Loucy (cell line): Measurements from ENCODE around the gene ZBTB18.

Experiments
- H2AFZ ChIP-seq: fragments of 200-600 bp; sonication (generic); 2 replicates; pipeline ENCODE4 v1.6.0; 2016; ENCODE audit warnings: antibody characterized with exemption, mild to moderate bottlenecking, low read length, moderate library complexity
- H3F3A ChIP-seq: fragments of 200-600 bp; 2 replicates; pipeline ENCODE4 v1.6.0; 2016; ENCODE audit warnings: antibody characterized with exemption, low read depth, mild to moderate bottlenecking
- H3K27me3 ChIP-seq: fragments of 200-600 bp; sonication (generic); 2 replicates; pipeline ENCODE4 v1.6.1; 2014; ENCODE audit warnings: low read length, mild to moderate bottlenecking; ENCODE audit not compliant: insufficient read depth, poor library complexity, severe bottlenecking
- H3K36me3 ChIP-seq: fragments of 200-600 bp; sonication (generic); 2 replicates; pipeline ENCODE4 v1.6.1; 2016; ENCODE audit warnings: low read length; ENCODE audit not compliant: insufficient read depth
- H3K4me1 ChIP-seq: fragments of 200-600 bp; sonication (generic); 2 replicates; pipeline ENCODE4 v1.5.1; 2014; ENCODE audit warnings: low read length, mild to moderate bottlenecking; ENCODE audit not compliant: insufficient read depth, poor library complexity, severe bottlenecking
- H3K4me2 ChIP-seq: fragments of 200-600 bp; sonication (generic); 2 replicates; pipeline ENCODE4 v1.6.0; 2014; ENCODE audit warnings: antibody characterized with exemption, low read length, low read depth, mild to moderate bottlenecking; ENCODE audit not compliant: poor library complexity, severe bottlenecking
- H3K4me3 ChIP-seq: fragments of 200-600 bp; sonication (generic); 2 replicates; pipeline ENCODE4 v1.5.1; 2014; ENCODE audit warnings: low read length, mild to moderate bottlenecking, mixed read lengths; ENCODE audit not compliant: poor library complexity, severe bottlenecking
- H3K79me2 ChIP-seq: fragments of 200-600 bp; sonication (generic); 2 replicates; pipeline ENCODE4 v1.6.1; 2014; ENCODE audit warnings: low read length; ENCODE audit not compliant: insufficient read depth
- H3K9ac ChIP-seq: fragments of 200-600 bp; sonication (generic); 2 replicates; pipeline ENCODE4 v1.6.0; 2014; ENCODE audit warnings: mild to moderate bottlenecking, low read depth, low read length, moderate library complexity; ENCODE audit not compliant: poor library complexity, severe bottlenecking
- H3K9me2 ChIP-seq: fragments of 200-600 bp; sonication (generic); replicated peaks from 2 replicates; pipeline ENCODE4 v1.6.1; 2016; ENCODE audit warnings: low read depth, low read length, mixed read lengths
- H3K9me3 ChIP-seq: fragments of 200-600 bp; sonication (generic); 2 replicates; pipeline ENCODE4 v1.6.1; 2014; ENCODE audit warnings: mild to moderate bottlenecking, antibody characterized with exemption, low read length, low read depth; ENCODE audit not compliant: insufficient read depth
- H4K20me1 ChIP-seq: fragments of 200-600 bp; sonication (generic); 2 replicates; pipeline ENCODE4 v1.6.0; 2014; ENCODE audit warnings: antibody characterized with exemption, low read length, mild to moderate bottlenecking; ENCODE audit not compliant: insufficient read depth, poor library complexity, severe bottlenecking
- CTCF ChIP-seq: fragments of 200-600 bp; sonication (generic); conservative IDR thresholded peaks from 2 replicates; pipeline ENCODE4 v1.5.1; 2014; ENCODE audit warnings: mild to moderate bottlenecking, antibody characterized with exemption, low read length
- EZH2phosphoT487 ChIP-seq: fragments of 200-600 bp; IDR thresholded peaks from 2 replicates; pipeline ENCODE4 v1.6.1; 2018; ENCODE audit warnings: antibody characterized with exemption, mild to moderate bottlenecking, moderate library complexity, borderline replicate concordance

Gene ZBTB18

GRCh38 chr1:244021427-244021826, 29.7 kb upstream of the ZBTB18 start:
- Histone ChIP-seq H3K4me1 (no peaks in the 10 kb centered on the region), H3K9ac (no peak overlapping the region), H3K4me2 (no peak overlapping the region), H3K79me2 (no peaks in the 10 kb centered on the region), H3K9me3 (no peaks in the 10 kb centered on the region), H4K20me1 (no peaks in the 10 kb centered on the region), H3K36me3 (no peaks in the 10 kb centered on the region), H3F3A (no peaks in the 10 kb centered on the region), H3K9me2 (no peaks in the 10 kb centered on the region), H2AFZ (no peak overlapping the region), H3K4me3 (no peak overlapping the region), H3K27me3 (no peaks in the 10 kb centered on the region)
- TF ChIP-seq EZH2phosphoT487, result no peak
- no peak for TF ChIP-seq CTCF

- no peaks in the 10 kb centered on the region for H3K9me3 ChIP-seq
- no peaks in the 10 kb centered on the region for H3K27me3 ChIP-seq
- H3F3A ChIP-seq, result no peaks in the 10 kb centered on the region
- H3K4me1 ChIP-seq, result no peaks in the 10 kb centered on the region
- no peak overlapping the region for H3K4me3 ChIP-seq
- H3K9me2 ChIP-seq, result no peaks in the 10 kb centered on the region
- H3K4me2 ChIP-seq, result no peak overlapping the region
- no peaks in the 10 kb centered on the region for H3K79me2 ChIP-seq
- no peaks in the 10 kb centered on the region for H3K36me3 ChIP-seq
- TF ChIP-seq EZH2phosphoT487 (no peak), CTCF (no peak)
- H4K20me1 ChIP-seq, result no peaks in the 10 kb centered on the region
- H2AFZ ChIP-seq, result no peak overlapping the region
- no peak overlapping the region for H3K9ac ChIP-seq
These were observed 28.8 kb upstream of the ZBTB18 start for GRCh38 chr1:244022311-244022710.

GRCh38 chr1:244022864-244023440, 28.1 kb upstream of the ZBTB18 start:
- Histone ChIP-seq H3K9me3 (no peaks in the 10 kb centered on the region), H3K36me3 (no peaks in the 10 kb centered on the region), H3K4me3 (no peak overlapping the region), H3F3A (no peaks in the 10 kb centered on the region), H3K4me1 (no peaks in the 10 kb centered on the region), H2AFZ (no peak overlapping the region), H3K9ac (no peak overlapping the region), H3K27me3 (no peaks in the 10 kb centered on the region), H3K79me2 (no peaks in the 10 kb centered on the region), H3K9me2 (no peaks in the 10 kb centered on the region), H4K20me1 (no peaks in the 10 kb centered on the region), H3K4me2 (no peak overlapping the region)
- TF ChIP-seq EZH2phosphoT487, result no peak
- no peak for TF ChIP-seq CTCF
